NCI-H2029 (cell line): ENCODE data around the gene NIPAL1.
"Not testable (repeated sequence)": the region's sequence is repeated elsewhere in the genome, so short reads cannot be mapped to it uniquely, and the experiment has no call there.

ENCODE experiments used
- DNase-seq: peaks from one replicate; lab custom pipeline; 2025; lab: John Stamatoyannopoulos, UW

NIPAL1 gene

GRCh38 chr4:48016141-48017107 is at the start of gene NIPAL1, which contains the start of gene CNGA1:
TSS of gene NIPAL1 (plus strand) at chr4:48016772. CDS start at chr4:48016840, 68 bp downstream.
TSS of gene CNGA1 (minus strand) at chr4:48016681. CDS start at chr4:47952689, 63,992 bp downstream.
- peak; percentile 67 for DNase-seq

GRCh38 chr4:47968847-47969246 is 47.7 kb upstream of the NIPAL1 start:
- DNase-seq: no peak

GRCh38 chr4:47972181-47972580 is 44.4 kb upstream of the NIPAL1 start:
- no peak for DNase-seq

- no peak for DNase-seq
Observed at GRCh38 chr4:47972721-47973120, 43.9 kb upstream of the NIPAL1 start.

GRCh38 chr4:47974566-47974965 is 42.0 kb upstream of the NIPAL1 start:
- no peak for DNase-seq

GRCh38 chr4:47990145-47990544 is 26.4 kb upstream of the NIPAL1 start:
- DNase-seq: no peak

- not testable (repeated sequence) for DNase-seq
Observed at GRCh38 chr4:47992475-47992874, 24.1 kb upstream of the NIPAL1 start.

- no peak for DNase-seq
Observed at GRCh38 chr4:47996021-47996420, 20.6 kb upstream of the NIPAL1 start.

GRCh38 chr4:48002267-48002666 is 14.3 kb upstream of the NIPAL1 start:
- DNase-seq: no peak

GRCh38 chr4:48003568-48003967 is 13.0 kb upstream of the NIPAL1 start:
- peak; percentile 55 for DNase-seq

- DNase-seq: no peak
Observed at GRCh38 chr4:48005781-48006180, 10.8 kb upstream of the NIPAL1 start.

- no peak for DNase-seq
Observed at GRCh38 chr4:48008021-48008596, 8.5 kb upstream of the NIPAL1 start.

- DNase-seq: not testable (repeated sequence)
Observed at GRCh38 chr4:48010906-48011305, 5.7 kb upstream of the NIPAL1 start.

GRCh38 chr4:48011722-48012121 is 4.8 kb upstream of the NIPAL1 start:
- DNase-seq: no peak

- no peak for DNase-seq
Observed at GRCh38 chr4:48012824-48013223, 3.7 kb upstream of the NIPAL1 start.

- DNase-seq: no peak
Observed at GRCh38 chr4:48015216-48015615, 1.4 kb upstream of the NIPAL1 start.

GRCh38 chr4:48015678-48016077 is 894 bp upstream of the NIPAL1 start:
- DNase-seq: no peak

GRCh38 chr4:48017108-48017571 is 568 bp downstream of the NIPAL1 start:
- DNase-seq: no peak

- no peak for DNase-seq
Observed at GRCh38 chr4:48018112-48018511, 1.5 kb downstream of the NIPAL1 start.

- no peak for DNase-seq
Observed at GRCh38 chr4:48021100-48021499, 4.5 kb downstream of the NIPAL1 start.

- DNase-seq: no peak
Observed at GRCh38 chr4:48022192-48022799, 5.7 kb downstream of the NIPAL1 start.

- peak; percentile 27 for DNase-seq
Observed at GRCh38 chr4:48024522-48024921, 8.0 kb downstream of the NIPAL1 start.

- peak; percentile 94 for DNase-seq
Observed at GRCh38 chr4:48025005-48025404, 8.4 kb downstream of the NIPAL1 start.
